Liver (tissue), 3 donors: ENCODE data around the gene CPAMD8.

Experiments
- CTCF ChIP-seq: fragments of 150-350 bp; IDR thresholded peaks from 2 replicates; pipeline ENCODE4 v1.5.1; 2017; ENCODE audit warnings: improper control_type of control experiment, low read depth, low read length; ENCODE audit not compliant: missing input control
- FOXA1 ChIP-seq: IDR thresholded peaks from 2 replicates; pipeline ENCODE4 v1.6.1; 2016; ENCODE audit warnings: antibody characterized with exemption
- GABPA ChIP-seq, 2 donors: IDR thresholded peaks in 1 of 2; conservative IDR thresholded peaks in 1 of 2; 2 replicates each; pipeline ENCODE4 v1.6.1; 2016; ENCODE audit warnings: antibody characterized with exemption in 2 of 2, mild to moderate bottlenecking in 1 of 2, moderate library complexity in 1 of 2
- MAX ChIP-seq: IDR thresholded peaks from 2 replicates; pipeline ENCODE4 v1.6.1; 2016; ENCODE audit warnings: antibody characterized with exemption
- TAF1 ChIP-seq: conservative IDR thresholded peaks from 2 replicates; pipeline ENCODE4 v1.6.1; 2016; ENCODE audit warnings: antibody characterized with exemption, mild to moderate bottlenecking
- donor health status: healthy.
- donor health status: healthy.

- TF ChIP-seq CTCF (no peak), FOXA1 (no peak), GABPA (IDR thresholded peaks at IDR 0.05 in 1 of 2, conservative IDR thresholded peaks at IDR 0.05 in 1 of 2) (no peak), TAF1 (no peak), MAX (no peak)
Observed at GRCh38 chr19:17031741-17032140, 5.1 kb upstream of the CPAMD8 start.
